ENCODE data around the gene MAP7.

DNA sequence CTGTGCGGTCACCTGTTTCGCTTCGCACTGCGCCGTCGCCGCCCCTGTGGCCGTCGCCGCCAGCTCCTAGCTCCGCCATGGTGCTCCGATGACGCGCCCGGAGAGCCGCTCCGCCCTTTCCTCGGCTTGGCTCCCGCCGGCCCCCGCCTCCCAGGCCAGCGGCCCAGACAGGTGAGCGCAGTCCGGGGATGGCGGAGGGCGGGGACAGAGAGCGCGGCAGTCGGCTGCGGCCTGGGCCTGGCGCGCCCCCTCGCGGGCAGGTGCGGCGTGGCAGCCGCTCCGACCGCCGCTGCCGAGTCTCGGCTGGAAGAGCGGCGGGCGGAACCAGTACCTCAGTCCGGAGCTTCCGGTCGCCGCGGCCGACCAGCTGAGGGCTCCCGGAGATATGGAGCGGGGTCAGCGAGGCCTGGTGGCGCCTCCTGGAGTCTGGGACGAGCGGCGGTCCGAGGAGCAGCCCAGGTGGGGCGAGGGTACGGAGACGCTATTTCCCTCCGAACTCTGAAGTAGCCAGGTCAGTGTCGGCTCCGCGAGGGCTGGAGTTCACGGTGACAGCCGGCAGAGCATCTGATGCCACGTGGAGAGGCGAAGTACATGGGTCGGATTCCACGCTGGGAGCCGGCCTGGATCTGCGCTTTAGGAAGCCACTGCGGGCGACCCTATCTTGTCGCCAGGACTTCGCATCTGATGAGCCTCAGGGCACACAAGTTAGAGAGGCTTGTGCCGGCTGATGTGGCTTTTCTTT is at the start of gene MAP7:
- TF ChIP-seq CTCF (IDR thresholded peaks at IDR 0.05; ENCODE audit: low read depth, low read length) (peak; percentile 64), EZH2phosphoT487 (IDR thresholded peaks at IDR 0.05; ENCODE audit: low read depth) (no peak)

Data from OCI-LY3 (cell line).